Activated effector memory CD4-positive, alpha-beta T cell treated with Interleukin-2 at 50 U/mL for 16 hours (primary cell): Measurements from ENCODE around the gene EML6.

ENCODE experiments used
- DNase-seq: peaks from one replicate; pipeline ENCODE4 v3.0.0-alpha.2; 2020

The EML6 gene

GRCh38 chr2:54954705-54955357 lies 231.4 kb downstream of the EML6 start:
- no peak for DNase-seq

- DNase-seq, result no peak
Observed at GRCh38 chr2:54955358-54956110, 232.1 kb downstream of the EML6 start.

- no peak for DNase-seq
Observed at GRCh38 chr2:54956111-54956627, 232.7 kb downstream of the EML6 start.

- no peak for DNase-seq
Observed at GRCh38 chr2:54957321-54957999, 234.0 kb downstream of the EML6 start.

- DNase-seq, result no peak
Observed at GRCh38 chr2:54958717-54959371, 235.4 kb downstream of the EML6 start.

- no peak for DNase-seq
Observed at GRCh38 chr2:54960164-54960563, 236.7 kb downstream of the EML6 start.

GRCh38 chr2:54962511-54962910 lies 239.0 kb downstream of the EML6 start:
- no peak for DNase-seq

GRCh38 chr2:54962935-54963440 lies 239.5 kb downstream of the EML6 start:
- DNase-seq, result no peak

- no peak for DNase-seq
Observed at GRCh38 chr2:54963476-54963875, 240.0 kb downstream of the EML6 start.

- no peak for DNase-seq
Observed at GRCh38 chr2:54964271-54964670, 240.8 kb downstream of the EML6 start.

GRCh38 chr2:54964816-54965215 lies 241.4 kb downstream of the EML6 start:
- no peak for DNase-seq

GRCh38 chr2:54965425-54965824 lies 242.0 kb downstream of the EML6 start:
- no peak for DNase-seq

- DNase-seq, result no peak
Observed at GRCh38 chr2:54966165-54966832, 242.8 kb downstream of the EML6 start.

GRCh38 chr2:54966837-54967236 lies 243.4 kb downstream of the EML6 start:
- no peak for DNase-seq

GRCh38 chr2:54967269-54967668 lies 243.8 kb downstream of the EML6 start:
- no peak for DNase-seq

GRCh38 chr2:54967759-54968365 lies 244.4 kb downstream of the EML6 start:
- no peak for DNase-seq

- no peak for DNase-seq
Observed at GRCh38 chr2:54968561-54969218, 245.2 kb downstream of the EML6 start.

GRCh38 chr2:54969295-54969939 lies 246.0 kb downstream of the EML6 start:
- no peak for DNase-seq

GRCh38 chr2:54969940-54970338 lies 246.5 kb downstream of the EML6 start:
- no peak for DNase-seq

- no peak for DNase-seq
Observed at GRCh38 chr2:54975175-54975574, 251.7 kb downstream of the EML6 start.
